ENCODE results near the gene MYO7A.

Gene MYO7A

GRCh38 chr11:77111946-77112345 lies 16.1 kb upstream of the MYO7A start:
- no peak for DNase-seq (ENCODE audit: low read depth)

GRCh38 chr11:77112641-77113381 lies 15.2 kb upstream of the MYO7A start:
- no peak for DNase-seq (ENCODE audit: low read depth)

DNA sequence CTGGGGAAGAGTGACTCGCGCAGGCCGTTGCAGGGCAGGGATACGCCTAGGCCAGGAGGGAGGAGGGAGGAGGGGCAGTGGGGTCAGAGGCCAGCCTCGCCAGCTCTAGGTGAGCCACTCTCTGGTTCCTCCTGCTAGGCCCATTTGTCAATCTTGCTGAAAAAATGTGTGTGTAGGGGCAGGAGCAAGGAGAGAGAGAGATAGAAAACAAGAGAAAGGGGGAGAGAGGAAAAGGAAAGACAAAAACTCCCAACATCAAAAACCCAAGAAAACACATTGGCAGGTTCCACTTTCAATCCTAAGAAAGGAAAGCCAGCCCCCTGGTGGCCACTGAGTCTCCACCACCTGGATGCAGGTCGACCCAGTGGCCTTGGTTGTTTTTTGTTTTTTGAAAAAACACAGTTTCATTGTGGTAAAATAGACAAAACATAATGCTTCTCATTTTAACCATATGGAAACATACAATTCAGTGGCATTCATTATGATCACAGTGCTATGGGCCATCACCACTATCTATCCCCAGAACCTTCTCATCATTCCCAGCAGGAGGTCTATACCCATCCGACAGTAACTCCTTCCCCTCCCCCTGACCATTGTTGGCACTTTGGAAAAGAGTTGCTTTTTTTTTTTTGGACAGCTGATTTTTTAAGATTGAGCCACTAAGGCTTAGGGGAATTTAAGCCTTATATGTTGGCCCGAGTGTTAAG lies 14.5 kb upstream of the MYO7A start:
- peak; percentile 43 for DNase-seq (ENCODE audit: low read depth)

- DNase-seq (ENCODE audit: low read depth): no peak
Measured at GRCh38 chr11:77114089-77114463, 14.0 kb upstream of the MYO7A start.

DNA sequence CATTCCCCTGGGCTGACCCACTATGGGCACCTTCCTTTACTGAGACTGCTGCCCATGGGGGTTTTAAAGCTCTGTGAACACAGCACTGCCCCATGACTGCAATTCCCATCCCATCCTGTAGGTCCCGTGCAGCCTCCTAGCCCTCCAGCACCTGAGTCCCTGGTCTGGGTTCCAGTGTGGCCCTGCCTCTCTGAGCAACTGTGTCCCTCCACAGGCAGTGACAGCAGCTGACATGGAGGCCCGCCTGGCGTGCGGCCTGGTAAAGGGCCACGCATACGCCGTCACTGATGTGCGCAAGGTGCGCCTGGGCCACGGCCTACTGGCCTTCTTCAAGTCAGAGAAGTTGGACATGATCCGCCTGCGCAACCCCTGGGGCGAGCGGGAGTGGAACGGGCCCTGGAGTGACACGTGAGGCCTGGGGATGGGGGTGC lies 12.8 kb upstream of the MYO7A start:
- DNase-seq (ENCODE audit: low read depth): no peak

GRCh38 chr11:77115956-77116355 lies 12.1 kb upstream of the MYO7A start:
- DNase-seq (ENCODE audit: low read depth): no peak

GRCh38 chr11:77117492-77117891 lies 10.6 kb upstream of the MYO7A start:
- DNase-seq (ENCODE audit: low read depth): no peak

GRCh38 chr11:77118086-77118485 lies 10.0 kb upstream of the MYO7A start:
- no peak for DNase-seq (ENCODE audit: low read depth)

DNA sequence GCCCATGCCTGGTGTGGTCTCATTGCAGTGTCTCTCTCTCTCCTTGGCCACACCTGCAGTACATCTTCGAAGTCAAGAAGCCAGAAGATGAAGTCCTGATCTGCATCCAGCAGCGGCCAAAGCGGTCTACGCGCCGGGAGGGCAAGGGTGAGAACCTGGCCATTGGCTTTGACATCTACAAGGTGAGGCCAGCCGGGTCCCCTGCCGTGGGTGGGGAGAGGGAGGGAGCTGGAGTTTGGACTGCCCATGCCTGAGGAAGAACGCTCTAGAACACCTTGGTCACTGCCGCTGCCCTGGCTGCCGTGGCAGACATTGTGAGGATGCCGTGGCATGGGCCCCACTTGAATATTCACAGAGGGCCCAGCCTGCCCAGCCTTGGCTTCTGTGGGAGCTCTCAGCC lies 9.1 kb upstream of the MYO7A start:
- no peak for DNase-seq (ENCODE audit: low read depth)

DNA sequence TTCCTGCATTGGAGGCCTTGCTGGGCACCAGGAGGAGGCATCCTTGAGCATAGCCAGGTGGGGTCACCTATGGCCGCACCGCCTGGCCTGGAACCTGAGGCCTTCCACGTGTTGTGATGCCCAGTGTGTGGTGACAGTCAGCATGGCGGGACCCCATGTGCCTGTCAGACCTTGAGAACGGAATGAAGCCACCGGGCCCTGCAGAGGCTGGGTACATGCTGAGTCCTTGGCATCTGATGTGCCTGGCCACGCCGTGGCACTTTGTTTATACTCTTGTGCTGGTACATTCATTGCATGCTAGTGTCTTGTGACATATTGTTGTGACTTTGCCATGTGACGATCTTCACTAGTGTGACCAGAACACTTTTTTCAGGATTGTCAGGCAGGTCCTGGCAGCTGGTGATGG lies 8.5 kb upstream of the MYO7A start:
- no peak for DNase-seq (ENCODE audit: low read depth)

GRCh38 chr11:77120571-77120970 lies 7.5 kb upstream of the MYO7A start:
- DNase-seq (ENCODE audit: low read depth): no peak

GRCh38 chr11:77121096-77121640 lies 6.9 kb upstream of the MYO7A start:
- no peak for DNase-seq (ENCODE audit: low read depth)

- no peak for DNase-seq (ENCODE audit: low read depth)
Measured at GRCh38 chr11:77121876-77122575, 6.0 kb upstream of the MYO7A start.

GRCh38 chr11:77122576-77123212 lies 5.4 kb upstream of the MYO7A start:
- DNase-seq (ENCODE audit: low read depth): no peak

- no peak for DNase-seq (ENCODE audit: low read depth)
Measured at GRCh38 chr11:77123591-77123990, 4.5 kb upstream of the MYO7A start.

- DNase-seq (ENCODE audit: low read depth): no peak
Measured at GRCh38 chr11:77124041-77124440, 4.0 kb upstream of the MYO7A start.

GRCh38 chr11:77124488-77124887 lies 3.6 kb upstream of the MYO7A start:
- no peak for DNase-seq (ENCODE audit: low read depth)

DNA sequence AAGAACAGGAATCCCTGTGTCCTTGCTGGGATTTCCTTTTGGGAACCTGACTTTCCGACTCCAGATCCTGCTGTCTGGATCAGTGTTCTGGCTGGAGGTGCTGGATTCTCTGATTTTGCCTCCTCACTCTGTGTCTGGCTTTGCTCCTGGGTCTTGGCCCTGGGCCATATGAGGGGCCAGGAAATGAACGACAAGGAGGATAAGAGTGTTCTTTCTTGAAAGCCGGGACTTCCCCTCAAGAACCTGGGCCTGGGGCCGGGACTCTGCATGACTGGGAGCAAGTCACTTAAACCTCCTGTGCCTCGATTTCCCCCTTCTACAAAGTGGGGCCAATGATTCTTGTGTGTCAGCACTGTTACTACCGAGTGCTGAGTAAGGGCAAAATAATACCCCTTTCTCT lies 2.9 kb upstream of the MYO7A start:
- no peak for DNase-seq (ENCODE audit: low read depth)

DNA sequence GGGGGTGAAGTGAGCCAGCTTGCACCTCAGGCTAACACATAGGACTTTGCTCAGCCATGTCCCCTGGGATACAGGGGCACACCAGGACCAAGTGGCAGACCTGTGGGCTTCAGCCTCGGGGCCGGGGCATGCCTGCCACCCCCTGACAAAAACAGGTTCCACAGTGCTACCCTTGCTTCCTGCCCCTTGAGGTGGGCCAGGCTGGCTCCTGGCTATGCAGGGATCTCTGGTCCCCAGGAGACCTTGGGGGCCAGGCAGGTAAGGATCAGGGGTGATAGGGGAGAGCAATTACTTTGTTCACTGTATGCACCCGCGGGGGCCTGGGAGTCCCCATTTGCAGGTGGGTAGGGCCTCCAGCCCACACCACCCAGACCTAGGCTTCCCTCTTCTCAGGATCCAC lies 2.4 kb upstream of the MYO7A start:
- DNase-seq (ENCODE audit: low read depth): no peak

GRCh38 chr11:77126156-77126775 lies 1.8 kb upstream of the MYO7A start:
- DNase-seq (ENCODE audit: low read depth): no peak

DNA sequence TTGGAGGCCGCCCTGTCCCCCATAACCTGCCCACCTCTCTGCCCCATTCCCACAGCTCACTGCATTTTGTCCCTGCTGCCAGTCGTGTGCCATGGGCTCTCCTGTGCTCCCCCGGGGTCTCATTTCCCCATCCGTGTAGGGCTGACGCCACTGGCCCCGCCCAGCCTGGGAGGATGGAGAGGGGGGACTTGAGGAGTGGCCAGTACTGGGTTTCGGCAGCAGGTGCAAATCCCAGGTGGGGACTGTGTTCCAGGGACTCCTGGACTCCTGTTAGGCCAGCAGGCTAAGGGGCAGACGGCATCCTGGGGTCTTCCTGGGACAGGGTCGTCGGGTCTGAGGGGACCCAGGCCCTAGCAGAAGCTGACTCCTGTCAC lies 1.2 kb upstream of the MYO7A start:
- no peak for DNase-seq (ENCODE audit: low read depth)
